ENCODE data around the gene SLC11A1.

SLC11A1 gene

GRCh38 chr2:218394298-218395089, 12.4 kb downstream of the SLC11A1 start:
- peak in 1 of 2 experiments; percentile 23 for DNase-seq

GRCh38 chr2:218395090-218395444, 13.0 kb downstream of the SLC11A1 start:
- DNase-seq = no peak

GRCh38 chr2:218395456-218395825, 13.4 kb downstream of the SLC11A1 start:
- no peak for DNase-seq

GRCh38 chr2:218395826-218396687, 14.0 kb downstream of the SLC11A1 start:
- peak; percentile 92 to 95 for DNase-seq

- peak; percentile 71 to 73 for DNase-seq
Observed at GRCh38 chr2:218396688-218397462, 14.8 kb downstream of the SLC11A1 start.

- no peak for DNase-seq
Observed at GRCh38 chr2:218397463-218397819, 15.4 kb downstream of the SLC11A1 start.

GRCh38 chr2:218397820-218398436, 15.9 kb downstream of the SLC11A1 start:
- peak; percentile 69 to 79 for DNase-seq

GRCh38 chr2:218398437-218399390, 16.6 kb downstream of the SLC11A1 start:
- peak in 1 of 2 experiments; percentile 69 for DNase-seq

- peak; percentile 92 to 94 for DNase-seq
Observed at GRCh38 chr2:218399391-218400166, 17.5 kb downstream of the SLC11A1 start, which contains the start of gene CTDSP1. Gene CTDSP1 (plus strand): TSS chr2:218399868. CDS start chr2:218400091, 223 bp downstream.

GRCh38 chr2:218400167-218400929, 18.3 kb downstream of the SLC11A1 start:
- peak; percentile 70 for DNase-seq

GRCh38 chr2:218400930-218401881, 19.1 kb downstream of the SLC11A1 start:
- DNase-seq = peak; percentile 31 to 37

GRCh38 chr2:218401890-218402289, 19.8 kb downstream of the SLC11A1 start:
- no peak for DNase-seq

GRCh38 chr2:218402491-218402901, 20.4 kb downstream of the SLC11A1 start:
- no peak for DNase-seq

- no peak for DNase-seq
Observed at GRCh38 chr2:218402911-218403411, 20.9 kb downstream of the SLC11A1 start.

- no peak for DNase-seq
Observed at GRCh38 chr2:218403810-218404209, 21.7 kb downstream of the SLC11A1 start.

GRCh38 chr2:218404351-218405085, 22.4 kb downstream of the SLC11A1 start:
- no peak for DNase-seq

- no peak for DNase-seq
Observed at GRCh38 chr2:218405086-218405745, 23.1 kb downstream of the SLC11A1 start.
